ENCODE data around the gene PIGQ.
A peak's percentile ranks its signal among the peaks of the same experiment; 100 is the strongest.

The PIGQ gene

GRCh38 chr16:534135-534534 lies 35.6 kb upstream of the PIGQ start:
- no peak for DNase-seq (ENCODE audit: low spot score)

- no peak for DNase-seq (ENCODE audit: low spot score)
These were observed 34.8 kb upstream of the PIGQ start for GRCh38 chr16:534856-535445.

GRCh38 chr16:535446-536405 lies 34.0 kb upstream of the PIGQ start:
- DNase-seq (ENCODE audit: low spot score) = no peak

GRCh38 chr16:536746-537145 lies 33.0 kb upstream of the PIGQ start:
- DNase-seq (ENCODE audit: low spot score) = no peak

GRCh38 chr16:537415-538335 lies 32.1 kb upstream of the PIGQ start:
- DNase-seq (ENCODE audit: low spot score) = no peak

- no peak for DNase-seq (ENCODE audit: low spot score)
These were observed 29.8 kb upstream of the PIGQ start for GRCh38 chr16:539901-540530.

GRCh38 chr16:540645-541340 lies 29.0 kb upstream of the PIGQ start:
- no peak for DNase-seq (ENCODE audit: low spot score)

GRCh38 chr16:543301-544164 lies 26.2 kb upstream of the PIGQ start:
- DNase-seq (ENCODE audit: low spot score) = no peak

- no peak for DNase-seq (ENCODE audit: low spot score)
These were observed 25.3 kb upstream of the PIGQ start for GRCh38 chr16:544517-544916.

GRCh38 chr16:546909-547770 lies 22.6 kb upstream of the PIGQ start:
- peak; percentile 35 for DNase-seq (ENCODE audit: low spot score)

GRCh38 chr16:548586-548985 lies 21.2 kb upstream of the PIGQ start:
- DNase-seq (ENCODE audit: low spot score) = no peak

- DNase-seq (ENCODE audit: low spot score) = no peak
These were observed 20.1 kb upstream of the PIGQ start for GRCh38 chr16:549544-550263.

GRCh38 chr16:551210-551609 lies 18.6 kb upstream of the PIGQ start:
- DNase-seq (ENCODE audit: low spot score) = no peak

GRCh38 chr16:552171-552570 lies 17.6 kb upstream of the PIGQ start:
- no peak for DNase-seq (ENCODE audit: low spot score)

- DNase-seq (ENCODE audit: low spot score) = no peak
These were observed 16.0 kb upstream of the PIGQ start for GRCh38 chr16:553601-554296.

GRCh38 chr16:554297-554621 lies 15.5 kb upstream of the PIGQ start:
- DNase-seq (ENCODE audit: low spot score) = no peak

GRCh38 chr16:554640-555365 lies 15.0 kb upstream of the PIGQ start:
- DNase-seq (ENCODE audit: low spot score) = no peak
